Thyroid gland (tissue), 4 donors: ENCODE results near the gene TFRC. TPM values are rescaled to one million over a fixed set of nuclear protein-coding genes. Genes with fewer than 3 reads are reported as not detected.
"Not testable (repeated sequence)": the region's sequence is repeated elsewhere in the genome, so short reads cannot be mapped to it uniquely, and the experiment has no call there.

Experiments used
- DNase-seq, 2 donors: peaks; one replicate each; pipeline ENCODE4 v3.0.0-alpha.2; 2019
- H3K27ac ChIP-seq, 3 donors: fragments of 200-600 bp; sonication (generic); 1 replicate in 2 of 3; 2 replicates in 1 of 3; pipeline ENCODE4 v1.5.1; 2016 to 2019; ENCODE audit warnings: mild to moderate bottlenecking in 1 of 3, moderate library complexity in 1 of 3
- H3K27me3 ChIP-seq: fragments of 200-600 bp; sonication (generic); one replicate; pipeline ENCODE4 v1.5.1; 2019
- H3K36me3 ChIP-seq, 2 donors: fragments of 200-600 bp; sonication (generic); one replicate each; pipeline ENCODE4 v1.5.1; 2016 to 2019
- H3K4me1 ChIP-seq, 2 donors: fragments of 200-600 bp; sonication (generic); one replicate each; pipeline ENCODE4 v1.5.1; 2017 to 2019
- H3K4me3 ChIP-seq, 3 donors: fragments of 200-600 bp; sonication (generic); replicated peaks in 1 of 3; 1 replicate in 2 of 3; 2 replicates in 1 of 3; pipeline ENCODE4 v1.5.1; 2016; ENCODE audit warnings: mild to moderate bottlenecking in 1 of 3
- H3K9me3 ChIP-seq: fragments of 200-600 bp; sonication (generic); one replicate; pipeline ENCODE4 v1.5.1; 2017
- POLR2A ChIP-seq, 2 donors: fragments of 450-650 bp; IDR thresholded peaks; one replicate each; pipeline ENCODE4 v1.6.1; 2017; ENCODE audit warnings: antibody characterized with exemption in 2 of 2, mild to moderate bottlenecking in 2 of 2, moderate library complexity in 1 of 2
- WGBS, 2 donors: methylation state at CpG; one replicate each; pipeline ENCODE4 v1.1.5; 2017; 5-methylcytosine and 5-hydroxymethylcytosine counted together
- intact Hi-C: fragments of 100-400 bp; cut with DNase I; formaldehyde crosslinking; loops from one replicate; pipeline ENCODE4 v1.15.1; 2023
- total RNA-seq, 4 donors: library from RNA; depleted of rRNA; stranded (reverse); fragments of >200 nt; gene quantifications; one replicate each; pipeline ENCODE4 v1.2.3, GENCODE V29; 2016
- TF ChIP-seq, protein P1 (sequence below), 6 experiments: fragments of 200-600 bp in 3 of 6; fragments of 450-650 bp in 3 of 6; sonication (generic) in 3 of 6; IDR thresholded peaks; one replicate each; pipeline ENCODE4 v1.5.1; 2016 to 2019; ENCODE audit warnings: antibody characterized with exemption in 6 of 6, mild to moderate bottlenecking in 2 of 6, inconsistent platforms in 1 of 6, moderate library complexity in 1 of 6

TFRC gene
- total RNA-seq, 4 donors from 2014 or later, result 40.7 to 115 (median 69.8) TPM

DNA sequence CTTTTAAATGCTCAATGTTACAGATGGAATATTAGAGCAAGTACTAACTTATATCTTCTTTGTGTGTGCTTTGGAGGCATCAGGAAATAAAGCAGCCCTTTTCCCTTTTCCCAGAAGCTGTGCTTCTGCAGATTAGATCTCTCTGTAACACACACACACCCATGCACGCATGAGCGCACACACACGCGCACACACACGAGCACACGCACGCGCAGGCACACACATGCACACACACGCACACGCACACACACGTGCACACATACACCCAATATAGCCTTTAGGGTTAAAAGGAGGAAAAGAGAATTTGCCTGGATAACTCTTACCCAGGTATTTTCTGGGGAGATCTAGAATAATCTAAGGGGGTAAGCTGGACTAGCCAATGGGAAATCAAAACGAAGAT lies 56.9 kb downstream of the TFRC start:
- H3K4me3 ChIP-seq, result no peak overlapping the region
- no peaks in the 10 kb centered on the region for H3K9me3 ChIP-seq
- H3K27me3 ChIP-seq, result no peaks in the 10 kb centered on the region
- no peaks in the 10 kb centered on the region for H3K4me1 ChIP-seq
- no peak for TF ChIP-seq POLR2A (IDR thresholded peaks at IDR 0.05)
- TF ChIP-seq, protein P1, sequence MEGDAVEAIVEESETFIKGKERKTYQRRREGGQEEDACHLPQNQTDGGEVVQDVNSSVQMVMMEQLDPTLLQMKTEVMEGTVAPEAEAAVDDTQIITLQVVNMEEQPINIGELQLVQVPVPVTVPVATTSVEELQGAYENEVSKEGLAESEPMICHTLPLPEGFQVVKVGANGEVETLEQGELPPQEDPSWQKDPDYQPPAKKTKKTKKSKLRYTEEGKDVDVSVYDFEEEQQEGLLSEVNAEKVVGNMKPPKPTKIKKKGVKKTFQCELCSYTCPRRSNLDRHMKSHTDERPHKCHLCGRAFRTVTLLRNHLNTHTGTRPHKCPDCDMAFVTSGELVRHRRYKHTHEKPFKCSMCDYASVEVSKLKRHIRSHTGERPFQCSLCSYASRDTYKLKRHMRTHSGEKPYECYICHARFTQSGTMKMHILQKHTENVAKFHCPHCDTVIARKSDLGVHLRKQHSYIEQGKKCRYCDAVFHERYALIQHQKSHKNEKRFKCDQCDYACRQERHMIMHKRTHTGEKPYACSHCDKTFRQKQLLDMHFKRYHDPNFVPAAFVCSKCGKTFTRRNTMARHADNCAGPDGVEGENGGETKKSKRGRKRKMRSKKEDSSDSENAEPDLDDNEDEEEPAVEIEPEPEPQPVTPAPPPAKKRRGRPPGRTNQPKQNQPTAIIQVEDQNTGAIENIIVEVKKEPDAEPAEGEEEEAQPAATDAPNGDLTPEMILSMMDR (IDR thresholded peaks at IDR 0.05), result no peak
- H3K27ac ChIP-seq, result no peak overlapping the region
- no peaks in the 10 kb centered on the region for H3K36me3 ChIP-seq
- intact Hi-C loops, result no loop called here
- no peak for DNase-seq
- WGBS, 2 donors, result 66 to 75% methylated on average over 12 of the region's 12 CpGs

DNA sequence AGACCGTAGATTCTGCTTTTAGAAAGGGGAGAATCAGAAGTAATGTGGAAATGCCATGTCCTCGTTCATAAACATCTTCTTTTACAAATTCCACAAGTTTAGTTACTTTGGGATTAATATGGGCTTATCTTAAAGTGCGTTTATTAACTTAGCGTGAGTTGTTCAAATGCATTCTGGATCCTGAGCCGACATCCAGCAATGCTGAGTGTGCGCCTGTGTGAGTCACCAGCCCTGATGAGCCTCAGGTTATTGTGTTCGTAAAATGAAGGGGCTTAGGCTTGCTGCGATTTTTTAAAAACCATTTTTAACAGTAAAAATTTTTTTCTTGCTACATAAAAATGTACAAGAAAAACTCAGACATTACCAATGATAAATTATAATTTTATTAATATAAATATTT lies 57.9 kb downstream of the TFRC start:
- H3K36me3 ChIP-seq, result no peaks in the 10 kb centered on the region
- no peak for DNase-seq
- intact Hi-C loops, result no loop called here
- no peak overlapping the region for H3K4me3 ChIP-seq
- TF ChIP-seq, protein P1 (IDR thresholded peaks at IDR 0.05), result no peak
- TF ChIP-seq POLR2A (IDR thresholded peaks at IDR 0.05), result no peak
- no peaks in the 10 kb centered on the region for H3K4me1 ChIP-seq
- no peaks in the 10 kb centered on the region for H3K9me3 ChIP-seq
- no peak overlapping the region for H3K27ac ChIP-seq
- no peaks in the 10 kb centered on the region for H3K27me3 ChIP-seq
- 89 to 92% methylated on average over 8 of the region's 8 CpGs for WGBS, 2 donors

- intact Hi-C loops, H3K9me3 ChIP-seq, H3K27me3 ChIP-seq, H3K4me3 ChIP-seq, H3K4me1 ChIP-seq, H3K27ac ChIP-seq, DNase-seq, H3K36me3 ChIP-seq: not testable (repeated sequence)
- 86 to 93% methylated on average over 8 of the region's 8 CpGs for WGBS, 2 donors
These were observed 59.4 kb downstream of the TFRC start for GRCh38 chr3:196022499-196022878.

DNA sequence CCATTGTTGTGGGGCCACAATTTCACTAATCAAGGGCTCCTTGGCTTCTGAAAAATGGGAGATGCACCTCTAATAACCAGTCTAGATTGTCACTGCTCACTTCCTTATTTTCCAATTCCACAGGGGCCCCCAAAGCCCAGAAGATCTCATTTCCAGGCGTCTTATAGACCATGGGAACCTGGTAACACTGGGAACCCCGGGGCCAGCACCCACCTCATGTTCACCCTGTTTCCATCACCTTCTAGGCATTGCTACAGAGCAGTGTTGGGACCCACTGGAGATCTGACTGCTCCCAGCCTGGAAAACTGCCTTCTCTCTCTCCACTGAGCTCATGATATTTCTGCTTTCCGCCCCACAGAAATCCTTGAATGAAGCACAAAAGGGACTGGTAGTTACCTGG lies 61.5 kb downstream of the TFRC start:
- H3K9me3 ChIP-seq, result no peaks in the 10 kb centered on the region
- no peak overlapping the region for H3K27ac ChIP-seq
- H3K27me3 ChIP-seq, result no peaks in the 10 kb centered on the region
- H3K4me3 ChIP-seq, result no peak overlapping the region
- H3K4me1 ChIP-seq, result no peaks in the 10 kb centered on the region
- WGBS, 2 donors, result 86 to 90% methylated on average over 3 of the region's 3 CpGs
- TF ChIP-seq POLR2A (IDR thresholded peaks at IDR 0.05), result no peak
- TF ChIP-seq, protein P1 (IDR thresholded peaks at IDR 0.05), result no peak
- intact Hi-C loops, result no loop called here
- H3K36me3 ChIP-seq, result no peaks in the 10 kb centered on the region
- DNase-seq, result no peak

DNA sequence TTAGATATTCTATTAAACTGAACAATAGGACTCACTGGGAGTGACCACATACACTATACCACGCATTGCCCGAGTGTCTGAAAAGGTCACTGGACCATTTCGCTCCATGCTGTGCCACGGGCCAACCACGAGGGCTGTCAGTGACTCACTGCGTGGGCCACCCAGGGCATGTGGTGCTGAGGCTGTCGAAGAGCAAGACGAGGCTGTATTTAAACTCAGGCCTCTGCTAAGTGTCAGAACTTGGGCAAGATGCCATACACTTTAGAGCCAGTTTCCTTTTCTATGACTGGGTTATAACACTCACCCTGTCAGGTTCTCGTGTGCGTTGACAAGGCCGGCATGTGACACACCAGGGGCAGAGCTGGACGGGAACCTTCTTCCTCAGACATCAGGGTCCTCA lies 62.3 kb downstream of the TFRC start:
- H3K27ac ChIP-seq, H3K9me3 ChIP-seq, DNase-seq, H3K36me3 ChIP-seq, H3K4me1 ChIP-seq, intact Hi-C loops, H3K27me3 ChIP-seq, H3K4me3 ChIP-seq: not testable (repeated sequence)
- WGBS, 2 donors, result 42 to 43% methylated on average over 11 to 12 of the region's 12 CpGs

DNA sequence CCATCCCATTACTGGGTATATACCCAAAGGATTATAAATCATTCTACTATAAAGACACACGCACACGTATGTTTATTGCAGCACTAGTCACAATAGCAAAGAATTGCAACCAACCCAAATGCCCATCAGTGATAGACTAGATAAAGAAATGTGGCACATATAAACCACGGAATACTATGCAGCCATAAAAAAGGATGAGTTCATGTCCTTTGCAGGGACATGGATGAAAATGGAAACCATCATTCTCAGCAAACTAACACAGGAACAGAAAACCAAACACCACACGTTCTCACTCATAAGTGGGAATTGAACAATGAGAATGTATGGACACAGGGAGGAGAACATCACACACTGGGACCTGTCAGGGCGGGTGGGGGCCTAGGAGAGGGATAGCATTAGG lies 63.7 kb downstream of the TFRC start:
- WGBS, 2 donors, result 91 to 92% methylated on average over 5 of the region's 5 CpGs
- intact Hi-C loops, H3K27ac ChIP-seq, H3K4me1 ChIP-seq, DNase-seq, H3K4me3 ChIP-seq, H3K27me3 ChIP-seq, H3K36me3 ChIP-seq, H3K9me3 ChIP-seq: not testable (repeated sequence)

DNA sequence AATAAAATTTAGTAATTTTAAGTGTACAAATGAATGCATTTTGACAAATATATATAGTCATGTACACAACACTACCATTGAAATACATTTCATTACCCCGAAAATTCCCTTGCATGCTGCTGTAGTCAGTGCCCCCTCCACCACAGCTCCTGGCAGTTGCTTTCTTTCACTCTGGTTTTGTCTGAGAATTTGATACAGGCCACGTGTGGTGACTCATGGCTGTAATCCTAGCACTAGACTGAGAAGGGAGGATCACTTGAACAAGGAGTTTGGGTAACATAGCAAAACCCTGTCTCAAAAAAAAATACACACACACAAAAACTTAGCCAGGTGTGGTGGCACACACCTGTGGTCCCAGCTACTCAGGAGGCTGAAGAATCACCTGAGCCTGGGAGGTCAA lies 65.4 kb downstream of the TFRC start:
- intact Hi-C loops, result no loop called here
- no peak overlapping the region for H3K4me3 ChIP-seq
- no peak for TF ChIP-seq POLR2A (IDR thresholded peaks at IDR 0.05)
- TF ChIP-seq, protein P1 (IDR thresholded peaks at IDR 0.05), result no peak
- DNase-seq, result no peak
- no peaks in the 10 kb centered on the region for H3K27me3 ChIP-seq
- no peak overlapping the region for H3K27ac ChIP-seq
- H3K4me1 ChIP-seq, result no peaks in the 10 kb centered on the region
- no peaks in the 10 kb centered on the region for H3K9me3 ChIP-seq
- 45 to 64% methylated on average over 2 of the region's 2 CpGs for WGBS, 2 donors
- no peaks in the 10 kb centered on the region for H3K36me3 ChIP-seq
